Panc1 (cell line): ENCODE results near the gene NIPBL. TPM values are rescaled to one million over a fixed set of nuclear protein-coding genes. Genes with fewer than 3 reads are reported as not detected.

Experiments used
- ATAC-seq: fragments of 200-7000 bp; cut with Tn5 transposase; 2 replicates; pipeline ENCODE4 v1.9.1; 2020; ENCODE audit warnings: mild to moderate bottlenecking, moderate library complexity
- BruUV-seq: library from RNA; stranded (reverse); fragments of 400-500 nt; replicated peaks from 2 replicates; lab custom pipeline; 2021; lab: Mats Ljungman, UMichigan
- CTCF ChIA-PET: fragments of 300-600 bp; sonication (Branson Sonifier 250); formaldehyde crosslinking; loops from one replicate; lab custom pipeline; 2022; ENCODE audit warnings: antibody characterized with exemption; lab: Charles Lee
- POLR2A ChIA-PET: fragments of 300-600 bp; sonication (Branson Sonifier 250); formaldehyde crosslinking; loops from one replicate; lab custom pipeline; 2022; ENCODE audit warnings: antibody characterized with exemption; lab: Charles Lee
- DNase-seq: peaks from one replicate; pipeline ENCODE4 v3.0.0-alpha.2; 2010; ENCODE audit warnings: low read depth, low spot score
- H3K27ac ChIP-seq: 2 replicates; pipeline ENCODE4 v1.5.1; 2011; ENCODE audit warnings: mild to moderate bottlenecking, low read length, inconsistent platforms
- H3K27me3 ChIP-seq: fragments of 200-500 bp; sonication (Bioruptor generic); 2 replicates; pipeline ENCODE4 v1.6.0; 2014; ENCODE audit warnings: low read length, inconsistent platforms; ENCODE audit not compliant: control insufficient read depth, insufficient read depth
- H3K36me3 ChIP-seq: fragments of 200-500 bp; sonication (Bioruptor generic); 2 replicates; pipeline ENCODE4 v1.5.1; 2014; ENCODE audit warnings: inconsistent platforms, mild to moderate bottlenecking, low read length, moderate library complexity; ENCODE audit not compliant: control insufficient read depth, insufficient read depth
- H3K4me1 ChIP-seq: 2 replicates; pipeline ENCODE4 v1.5.1; 2011; ENCODE audit warnings: inconsistent platforms, mild to moderate bottlenecking, low read length, moderate library complexity; ENCODE audit not compliant: control insufficient read depth, insufficient read depth
- H3K4me3 ChIP-seq, 2 experiments: 2 replicates each; pipeline ENCODE4 v1.5.1; 2011 to 2012; ENCODE audit warnings: low read depth in 2 of 2, low read length in 2 of 2, mild to moderate bottlenecking in 2 of 2, inconsistent platforms in 1 of 2, moderate library complexity in 1 of 2
- H3K9me3 ChIP-seq: fragments of 200-500 bp; sonication (Bioruptor generic); 2 replicates; pipeline ENCODE4 v1.5.1; 2014; ENCODE audit warnings: low read depth, mild to moderate bottlenecking, inconsistent platforms, low read length, moderate library complexity; ENCODE audit not compliant: control insufficient read depth, insufficient read depth
- CTCF ChIP-seq: fragments of 450-650 bp; IDR thresholded peaks from 2 replicates; pipeline ENCODE4 v1.5.1; 2017; ENCODE audit warnings: mild to moderate bottlenecking
- POLR2AphosphoS5 ChIP-seq: IDR thresholded peaks from 2 replicates; pipeline ENCODE4 v1.6.1; 2012; ENCODE audit warnings: mild to moderate bottlenecking, low read depth, low read length, moderate library complexity
- REST ChIP-seq, 2 experiments: IDR thresholded peaks; 2 replicates each; pipeline ENCODE4 v1.6.1; 2011 to 2012; ENCODE audit warnings: low read depth in 2 of 2, control low read depth in 1 of 2, low read length in 1 of 2, mild to moderate bottlenecking in 1 of 2, moderate library complexity in 1 of 2; ENCODE audit not compliant: insufficient read depth in 1 of 2
- SIN3A ChIP-seq: IDR thresholded peaks from 2 replicates; pipeline ENCODE4 v1.6.1; 2012; ENCODE audit warnings: low read depth, mild to moderate bottlenecking, low read length, moderate library complexity, borderline replicate concordance; ENCODE audit not compliant: insufficient read depth
- TCF7L2 ChIP-seq: IDR thresholded peaks from 2 replicates; pipeline ENCODE4 v1.6.1; 2011; ENCODE audit warnings: mild to moderate bottlenecking, low read depth, low read length, inconsistent platforms
- in situ Hi-C: cut with HindIII; loops from 2 replicates; pipeline ENCODE4 v1.10.0; 2016; ENCODE audit warnings: low sequenced_read_pairs, low pct_unique_long_range_greater_than_20kb
- intact Hi-C: fragments of 100-400 bp; cut with micrococcal nuclease; formaldehyde crosslinking; loops from one replicate; pipeline ENCODE4 v1.10.0; 2022; ENCODE audit not compliant: unreplicated experiment
- total RNA-seq: library from RNA; stranded (reverse); gene quantifications from one replicate; pipeline ENCODE4 v1.2.1, GENCODE V29; 2021; ENCODE audit not compliant: unreplicated experiment

Gene NIPBL
- total RNA-seq, 1 experiment from 2014 or later, result 41.6 TPM

- Histone ChIP-seq H3K4me3 (no peak overlapping the region), H3K9me3 (no peaks in the 10 kb centered on the region), H3K27me3 (no peaks in the 10 kb centered on the region), H3K36me3 (no peaks in the 10 kb centered on the region), H3K27ac (no peak overlapping the region), H3K4me1 (peaks cover 13% of the 10 kb centered on the region; the same call in 1 of the 2 replicates)
- TF ChIP-seq POLR2AphosphoS5 (no peak), TCF7L2 (no peak), CTCF (no peak), SIN3A (no peak), REST (IDR thresholded peaks at IDR 0.05; ENCODE audit: insufficient read depth in 1 of 2, low read depth in 2 of 2, low read length in 1 of 2) (no peak)
- ATAC-seq (no peak), DNase-seq (no peak)
- POLR2A ChIA-PET, result no interaction called here
- BruUV-seq, result no TSS peak
- CTCF ChIA-PET, result no interaction called here
- in situ Hi-C loops, result no loop called here
- intact Hi-C loops, result loop anchor here (5.0 to 10.0 kb wide), 2 partner anchors 71 to 204 kb away; partner anchors contain the start of gene NIPBL
Observed at GRCh38 chr5:36948650-36949049, 72.1 kb downstream of the NIPBL start.

GRCh38 chr5:36949593-36949992, 73.0 kb downstream of the NIPBL start:
- TF ChIP-seq POLR2AphosphoS5 (no peak), TCF7L2 (no peak)
- in situ Hi-C loops, result no loop called here
- intact Hi-C loops, result loop anchor here (5.0 to 10.0 kb wide), 2 partner anchors 72 to 205 kb away; partner anchors contain the start of gene NIPBL
- Histone ChIP-seq H3K27ac (no peak overlapping the region), H3K27me3 (no peaks in the 10 kb centered on the region), H3K4me3 (no peak overlapping the region), H3K9me3 (no peaks in the 10 kb centered on the region), H3K4me1 (peaks cover 9% of the 10 kb centered on the region; the same call in 1 of the 2 replicates), H3K36me3 (no peaks in the 10 kb centered on the region)
- no peak for ATAC-seq
- DNase-seq, result no peak
- no TSS peak for BruUV-seq
- ChIA-PET CTCF (no interaction called here), POLR2A (no interaction called here)
